Measurements from ENCODE around the gene JPT1. TPM values are rescaled to one million over a fixed set of nuclear protein-coding genes. Genes with fewer than 3 reads are reported as not detected.
A peak's percentile ranks its signal among the peaks of the same experiment; 100 is the strongest.

JPT1 gene
- total and polyA plus RNA-seq, 2 experiments from 2014 or later: 278 to 903 TPM

DNA sequence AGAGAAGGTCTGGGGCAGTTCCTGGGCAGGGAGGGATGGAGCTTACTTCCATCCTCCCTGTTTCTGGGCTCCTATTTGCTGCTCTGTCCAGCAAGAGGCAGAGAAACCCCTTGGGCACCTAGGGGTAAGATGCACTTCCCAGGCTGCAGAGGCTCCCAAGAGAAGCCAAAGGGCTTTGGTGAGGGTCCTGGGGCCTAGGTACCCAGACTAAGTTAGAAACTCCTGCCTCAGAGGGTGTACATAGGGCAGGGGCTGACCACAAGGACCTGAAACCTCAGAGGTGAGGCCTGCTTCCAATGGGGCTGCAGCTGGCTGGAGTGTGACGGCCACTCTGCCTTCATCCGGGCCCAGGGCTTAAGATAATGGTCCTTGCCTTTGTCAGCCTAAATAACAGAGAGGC, 46.1 kb downstream of the JPT1 start:
- H3K36me3 ChIP-seq (ENCODE audit: insufficient read depth): no peaks in the 10 kb centered on the region
- Mint-ChIP-seq H3K9me3 (no peaks in the 10 kb centered on the region), H3K4me3 (peak overlapping the region; percentile 90; the same call in 2 of the 3 replicates), H3K27me3 (ENCODE audit: insufficient read depth, low read depth, poor library complexity) (peaks cover 20% of the 10 kb centered on the region), H3K36me3 (ENCODE audit: low read depth) (peaks cover 9% of the 10 kb centered on the region; the same call in 2 of the 3 replicates), H3K4me1 (peaks cover 25% of the 10 kb centered on the region), H3K27ac (no peak overlapping the region)
- H3K9me2 ChIP-seq (ENCODE audit: insufficient read depth): no peaks in the 10 kb centered on the region
- H2AFZ ChIP-seq: no peak overlapping the region
- DNase-seq (ENCODE audit: low spot score) (no peak), ATAC-seq (no peak)
- H3K4me1 ChIP-seq (ENCODE audit: insufficient read depth): peaks cover 7% of the 10 kb centered on the region; the same call in 1 of the 2 replicates
- H4K20me1 ChIP-seq (replicated peaks; ENCODE audit: insufficient read depth): no peaks in the 10 kb centered on the region
- no peak for TF ChIP-seq NANOG (IDR thresholded peaks at IDR 0.05; ENCODE audit: borderline replicate concordance)
- no peak for TF ChIP-seq REST (IDR thresholded peaks at IDR 0.05; ENCODE audit: unreplicated experiment)
- no peak for TF ChIP-seq CTCF (conservative IDR thresholded peaks at IDR 0.05; ENCODE audit: low read depth in 2 of 2)
- TF ChIP-seq, protein P1, sequence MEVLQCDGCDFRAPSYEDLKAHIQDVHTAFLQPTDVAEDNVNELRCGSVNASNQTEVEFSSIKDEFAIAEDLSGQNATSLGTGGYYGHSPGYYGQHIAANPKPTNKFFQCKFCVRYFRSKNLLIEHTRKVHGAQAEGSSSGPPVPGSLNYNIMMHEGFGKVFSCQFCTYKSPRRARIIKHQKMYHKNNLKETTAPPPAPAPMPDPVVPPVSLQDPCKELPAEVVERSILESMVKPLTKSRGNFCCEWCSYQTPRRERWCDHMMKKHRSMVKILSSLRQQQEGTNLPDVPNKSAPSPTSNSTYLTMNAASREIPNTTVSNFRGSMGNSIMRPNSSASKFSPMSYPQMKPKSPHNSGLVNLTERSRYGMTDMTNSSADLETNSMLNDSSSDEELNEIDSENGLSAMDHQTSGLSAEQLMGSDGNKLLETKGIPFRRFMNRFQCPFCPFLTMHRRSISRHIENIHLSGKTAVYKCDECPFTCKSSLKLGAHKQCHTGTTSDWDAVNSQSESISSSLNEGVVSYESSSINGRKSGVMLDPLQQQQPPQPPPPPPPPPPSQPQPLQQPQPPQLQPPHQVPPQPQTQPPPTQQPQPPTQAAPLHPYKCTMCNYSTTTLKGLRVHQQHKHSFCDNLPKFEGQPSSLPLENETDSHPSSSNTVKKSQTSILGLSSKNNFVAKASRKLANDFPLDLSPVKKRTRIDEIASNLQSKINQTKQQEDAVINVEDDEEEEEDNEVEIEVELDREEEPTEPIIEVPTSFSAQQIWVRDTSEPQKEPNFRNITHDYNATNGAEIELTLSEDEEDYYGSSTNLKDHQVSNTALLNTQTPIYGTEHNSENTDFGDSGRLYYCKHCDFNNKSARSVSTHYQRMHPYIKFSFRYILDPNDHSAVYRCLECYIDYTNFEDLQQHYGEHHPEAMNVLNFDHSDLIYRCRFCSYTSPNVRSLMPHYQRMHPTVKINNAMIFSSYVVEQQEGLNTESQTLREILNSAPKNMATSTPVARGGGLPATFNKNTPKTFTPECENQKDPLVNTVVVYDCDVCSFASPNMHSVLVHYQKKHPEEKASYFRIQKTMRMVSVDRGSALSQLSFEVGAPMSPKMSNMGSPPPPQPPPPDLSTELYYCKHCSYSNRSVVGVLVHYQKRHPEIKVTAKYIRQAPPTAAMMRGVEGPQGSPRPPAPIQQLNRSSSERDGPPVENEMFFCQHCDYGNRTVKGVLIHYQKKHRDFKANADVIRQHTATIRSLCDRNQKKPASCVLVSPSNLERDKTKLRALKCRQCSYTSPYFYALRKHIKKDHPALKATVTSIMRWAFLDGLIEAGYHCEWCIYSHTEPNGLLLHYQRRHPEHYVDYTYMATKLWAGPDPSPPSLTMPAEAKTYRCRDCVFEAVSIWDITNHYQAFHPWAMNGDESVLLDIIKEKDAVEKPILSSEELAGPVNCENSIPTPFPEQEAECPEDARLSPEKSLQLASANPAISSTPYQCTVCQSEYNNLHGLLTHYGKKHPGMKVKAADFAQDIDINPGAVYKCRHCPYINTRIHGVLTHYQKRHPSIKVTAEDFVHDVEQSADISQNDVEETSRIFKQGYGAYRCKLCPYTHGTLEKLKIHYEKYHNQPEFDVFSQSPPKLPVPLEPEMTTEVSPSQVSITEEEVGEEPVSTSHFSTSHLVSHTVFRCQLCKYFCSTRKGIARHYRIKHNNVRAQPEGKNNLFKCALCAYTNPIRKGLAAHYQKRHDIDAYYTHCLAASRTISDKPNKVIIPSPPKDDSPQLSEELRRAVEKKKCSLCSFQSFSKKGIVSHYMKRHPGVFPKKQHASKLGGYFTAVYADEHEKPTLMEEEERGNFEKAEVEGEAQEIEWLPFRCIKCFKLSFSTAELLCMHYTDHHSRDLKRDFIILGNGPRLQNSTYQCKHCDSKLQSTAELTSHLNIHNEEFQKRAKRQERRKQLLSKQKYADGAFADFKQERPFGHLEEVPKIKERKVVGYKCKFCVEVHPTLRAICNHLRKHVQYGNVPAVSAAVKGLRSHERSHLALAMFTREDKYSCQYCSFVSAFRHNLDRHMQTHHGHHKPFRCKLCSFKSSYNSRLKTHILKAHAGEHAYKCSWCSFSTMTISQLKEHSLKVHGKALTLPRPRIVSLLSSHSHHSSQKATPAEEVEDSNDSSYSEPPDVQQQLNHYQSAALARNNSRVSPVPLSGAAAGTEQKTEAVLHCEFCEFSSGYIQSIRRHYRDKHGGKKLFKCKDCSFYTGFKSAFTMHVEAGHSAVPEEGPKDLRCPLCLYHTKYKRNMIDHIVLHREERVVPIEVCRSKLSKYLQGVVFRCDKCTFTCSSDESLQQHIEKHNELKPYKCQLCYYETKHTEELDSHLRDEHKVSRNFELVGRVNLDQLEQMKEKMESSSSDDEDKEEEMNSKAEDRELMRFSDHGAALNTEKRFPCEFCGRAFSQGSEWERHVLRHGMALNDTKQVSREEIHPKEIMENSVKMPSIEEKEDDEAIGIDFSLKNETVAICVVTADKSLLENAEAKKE (CRISPR knock-in tag; IDR thresholded peaks at IDR 0.05): no peak
- TF ChIP-seq ETS1 (IDR thresholded peaks at IDR 0.05): no peak
- no peak for TF ChIP-seq CREB1 (CRISPR knock-in tag; IDR thresholded peaks at IDR 0.05; ENCODE audit: low read depth)
- TF ChIP-seq ZNF331 (CRISPR knock-in tag; IDR thresholded peaks at IDR 0.05; ENCODE audit: low read depth): no peak
- no peak for TF ChIP-seq POLR2AphosphoS5 (IDR thresholded peaks at IDR 0.05; ENCODE audit: low read depth)
- no peak for TF ChIP-seq JUNB (IDR thresholded peaks at IDR 0.05; ENCODE audit: unreplicated experiment)
- TF ChIP-seq ZNF114 (CRISPR knock-in tag; IDR thresholded peaks at IDR 0.05): no peak
- H3K4me2 ChIP-seq: no peak overlapping the region; the same call in 1 of the 2 replicates
- H3K27ac ChIP-seq (ENCODE audit: low read depth): no peak overlapping the region
- H3K4me3 ChIP-seq: no peak overlapping the region
- H3K79me2 ChIP-seq (replicated peaks; ENCODE audit: insufficient read depth): peaks cover 13% of the 10 kb centered on the region
- H3K27me3 ChIP-seq (ENCODE audit: insufficient read depth): no peaks in the 10 kb centered on the region
- peaks cover 30% of the 10 kb centered on the region; the same call in 1 of the 2 replicates for H3F3A ChIP-seq (replicated peaks; ENCODE audit: low read depth)
